Astrocyte of the cerebellum (primary cell): ENCODE data around the gene RPS8.
A peak's percentile ranks its signal among the peaks of the same experiment; 100 is the strongest.
"Not testable (repeated sequence)": the region's sequence is repeated elsewhere in the genome, so short reads cannot be mapped to it uniquely, and the experiment has no call there.

Source experiments
- DNase-seq: peaks from one replicate; pipeline ENCODE4 v3.0.0-alpha.2; 2011; ENCODE audit warnings: low read depth
- H3K4me3 ChIP-seq: 2 replicates; pipeline ENCODE4 v1.5.1; 2011; ENCODE audit warnings: mild to moderate bottlenecking, low read depth, low read length, moderate library complexity
- CTCF ChIP-seq: IDR thresholded peaks from 2 replicates; pipeline ENCODE4 v1.5.1; 2012; ENCODE audit warnings: low read length, low read depth, moderate library complexity, mild to moderate bottlenecking; ENCODE audit errors: missing control alignments
- in situ Hi-C: cut with HindIII; loops from 2 replicates; pipeline ENCODE4 v1.10.0; 2017; ENCODE audit warnings: low sequenced_read_pairs

RPS8 gene

GRCh38 chr1:44760876-44761275 lies 14.5 kb upstream of the RPS8 start:
- in situ Hi-C loops = no loop called here
- TF ChIP-seq CTCF = no peak
- no peak for DNase-seq
- H3K4me3 ChIP-seq = no peak overlapping the region

- in situ Hi-C loops, DNase-seq, H3K4me3 ChIP-seq: not testable (repeated sequence)
These were observed 8.9 kb upstream of the RPS8 start for GRCh38 chr1:44766421-44766820.

DNA sequence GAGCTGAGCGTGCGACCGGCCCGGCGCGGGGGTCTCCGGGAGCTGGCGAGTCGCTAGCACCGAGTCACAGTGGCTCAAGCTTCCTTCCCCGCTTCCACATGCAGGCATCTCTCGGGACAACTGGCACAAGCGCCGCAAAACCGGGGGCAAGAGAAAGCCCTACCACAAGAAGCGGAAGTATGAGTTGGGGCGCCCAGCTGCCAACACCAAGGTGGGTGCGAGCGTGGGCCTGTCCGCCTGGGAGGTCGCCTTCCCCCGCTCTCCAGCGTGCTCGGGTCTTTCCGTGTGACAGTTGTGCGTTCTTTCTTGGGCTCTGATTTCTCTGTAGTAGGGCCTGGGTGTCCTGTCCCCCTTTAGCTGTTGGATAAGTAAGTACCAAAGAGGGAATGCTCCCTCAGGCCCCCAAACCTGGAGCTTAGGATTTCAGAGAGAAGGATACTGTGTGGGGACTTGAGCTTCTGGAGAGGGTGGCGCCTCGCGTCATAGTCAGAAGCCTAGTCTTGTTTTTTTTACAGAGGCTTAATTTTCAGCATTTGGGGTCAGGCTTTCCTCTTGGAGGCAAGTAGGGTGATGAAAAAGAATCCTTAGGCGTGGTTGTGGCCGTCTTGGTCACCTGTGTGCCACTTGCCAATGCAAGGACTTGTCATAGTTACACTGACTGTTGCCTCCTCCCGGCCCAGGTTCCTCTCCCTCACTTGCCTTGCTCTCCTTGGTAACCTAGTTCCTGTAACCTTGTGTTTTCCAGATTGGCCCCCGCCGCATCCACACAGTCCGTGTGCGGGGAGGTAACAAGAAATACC lies 790 bp downstream of the RPS8 start:
- in situ Hi-C loops = no loop called here
- TF ChIP-seq CTCF = no peak
- H3K4me3 ChIP-seq = peak overlapping the region; percentile 86
- DNase-seq = no peak

DNA sequence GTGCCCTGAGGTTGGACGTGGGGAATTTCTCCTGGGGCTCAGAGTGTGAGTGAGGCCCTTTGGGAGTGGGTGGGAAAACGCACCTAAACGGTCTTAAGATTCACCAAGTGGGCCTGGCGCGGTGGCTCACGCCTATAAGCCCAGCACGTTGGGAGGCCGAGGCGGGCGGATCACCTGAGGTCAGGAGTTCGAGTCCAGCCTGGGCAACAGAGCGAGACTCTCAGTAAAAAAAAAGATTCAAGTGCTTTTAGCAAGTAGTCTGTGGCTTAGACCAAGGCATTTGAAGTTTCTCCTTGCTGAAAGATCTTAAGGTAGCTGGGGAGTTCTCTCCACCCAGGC lies 1.4 kb downstream of the RPS8 start:
- H3K4me3 ChIP-seq = peak overlapping the region; percentile 86
- DNase-seq = no peak
- no peak for TF ChIP-seq CTCF
- in situ Hi-C loops = no loop called here

DNA sequence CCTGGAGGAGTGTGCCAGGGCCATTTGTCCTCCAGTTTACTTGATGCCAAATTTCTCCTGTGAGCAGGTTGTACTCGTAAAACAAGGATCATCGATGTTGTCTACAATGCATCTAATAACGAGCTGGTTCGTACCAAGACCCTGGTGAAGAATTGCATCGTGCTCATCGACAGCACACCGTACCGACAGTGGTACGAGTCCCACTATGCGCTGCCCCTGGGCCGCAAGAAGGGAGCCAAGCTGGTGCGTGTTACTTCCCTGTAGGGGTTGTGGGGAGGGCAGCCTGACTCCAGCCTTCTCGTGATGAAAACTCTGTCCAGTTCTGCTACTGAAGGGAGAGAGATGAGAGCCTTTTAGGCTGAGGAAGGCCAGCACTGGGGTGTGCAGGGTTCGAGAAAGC lies 2.2 kb downstream of the RPS8 start:
- TF ChIP-seq CTCF = no peak
- in situ Hi-C loops = no loop called here
- H3K4me3 ChIP-seq = peak overlapping the region; percentile 86
- no peak for DNase-seq

- TF ChIP-seq CTCF = no peak
- H3K4me3 ChIP-seq = peak overlapping the region; percentile 86
- DNase-seq = no peak
- in situ Hi-C loops = no loop called here
These were observed 2.8 kb downstream of the RPS8 start for GRCh38 chr1:44777969-44778635.

DNA sequence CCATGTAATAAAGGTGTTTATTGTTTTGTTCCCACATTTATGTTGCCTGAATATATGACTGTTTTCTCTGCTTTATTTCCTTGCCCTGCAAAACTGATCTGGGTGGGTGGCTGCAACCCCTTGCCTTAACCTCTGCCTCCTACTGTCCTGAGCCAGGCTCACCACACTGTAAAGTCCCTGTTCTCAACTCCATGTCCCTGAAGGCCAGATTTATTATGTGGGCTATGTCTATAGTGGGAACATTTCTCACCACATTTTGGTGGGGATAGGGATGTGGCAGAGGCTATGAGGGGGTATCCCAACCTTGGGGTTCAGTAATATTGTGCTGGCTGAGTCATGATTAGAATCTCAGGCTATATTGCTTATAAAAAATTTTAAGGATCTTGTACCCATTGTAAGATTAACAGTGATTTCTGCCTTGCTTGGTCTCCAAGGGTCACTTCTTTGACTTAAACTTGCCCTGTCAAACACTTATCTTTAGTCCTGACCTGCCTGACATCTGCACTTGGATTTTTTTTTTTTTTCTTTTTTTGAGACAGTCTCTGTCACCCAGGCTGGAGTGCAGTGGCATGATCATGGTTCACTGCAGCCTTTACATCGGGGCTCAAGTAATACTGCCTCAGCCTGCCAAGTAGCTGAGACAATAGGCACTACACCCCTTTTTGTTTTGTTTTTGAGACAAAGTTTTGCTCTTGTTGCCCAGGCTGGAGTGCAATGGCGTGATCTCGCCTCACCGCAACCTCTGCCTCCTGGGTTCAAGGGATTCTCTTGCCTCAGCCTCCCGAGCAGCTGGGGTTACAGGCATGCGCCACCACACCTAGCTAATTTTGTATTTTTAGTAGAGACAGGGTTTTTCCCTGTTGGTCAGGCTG lies 3.6 kb downstream of the RPS8 start:
- TF ChIP-seq CTCF = no peak
- DNase-seq = no peak
- in situ Hi-C loops = no loop called here
- no peak overlapping the region for H3K4me3 ChIP-seq
